Measurements from ENCODE around the gene MEGF8. TPM values are rescaled to one million over a fixed set of nuclear protein-coding genes. Genes with fewer than 3 reads are reported as not detected.

The MEGF8 gene
- total and polyA plus RNA-seq, 2 donors (not counting 3 experiments of a cell fraction or from before 2014, with no cell fraction given), result 20.6 to 39.6 TPM

DNA sequence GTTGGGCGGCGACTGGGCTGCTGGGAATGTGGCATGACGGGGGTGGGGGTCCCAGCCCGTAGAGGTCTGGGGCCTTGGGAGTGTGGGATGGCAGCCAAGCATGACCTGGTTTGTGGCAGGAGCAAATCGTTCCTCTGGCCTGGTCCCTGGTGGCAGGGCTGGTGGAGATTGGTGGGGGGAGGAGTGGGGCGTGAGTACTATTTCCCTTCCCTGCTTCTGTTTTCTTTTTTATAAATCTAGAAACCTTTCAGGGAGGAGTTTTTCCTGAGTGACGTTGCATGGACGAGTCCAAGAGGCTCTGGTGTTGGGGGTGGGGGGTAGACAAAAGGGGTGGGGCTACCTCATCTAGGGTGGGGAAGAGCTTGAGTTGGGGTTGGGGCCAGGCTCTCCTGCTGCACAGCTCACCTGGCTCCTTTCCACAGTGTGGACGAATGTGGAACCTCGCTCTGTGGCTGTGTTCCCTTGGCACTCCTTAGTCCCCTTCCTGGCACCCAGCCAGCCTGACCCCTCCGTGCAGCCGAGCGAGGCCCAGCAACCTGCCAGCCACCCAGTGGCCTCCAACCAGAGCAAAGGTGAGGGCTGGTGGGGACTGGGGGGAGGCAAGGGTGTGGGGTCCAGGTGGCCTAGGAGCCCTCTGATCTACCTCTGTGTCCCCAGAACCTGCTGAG lies 39.0 kb upstream of the MEGF8 start:
- Histone ChIP-seq H3K9ac (replicated peaks; ENCODE audit: extremely low read depth, insufficient read depth, low read length) (peak overlapping the region; percentile 37), H3K4me2 (ENCODE audit: insufficient read depth, low read length) (peak overlapping the region; percentile 74), H2AFZ (ENCODE audit: low read depth, low read length) (no peak overlapping the region), H4K20me1 (replicated peaks; ENCODE audit: control insufficient read depth, extremely low read depth, insufficient read depth, low read length) (no peaks in the 10 kb centered on the region), H3K79me2 (ENCODE audit: control insufficient read depth, insufficient read depth, low read length) (peaks cover 20% of the 10 kb centered on the region), H3K27me3 (ENCODE audit: control insufficient read depth in 2 of 2, insufficient read depth in 2 of 2, low read length in 2 of 2) (no peaks in the 10 kb centered on the region), H3K9me3 (replicated peaks; ENCODE audit: control insufficient read depth, insufficient read depth, low read length) (no peaks in the 10 kb centered on the region), H3K27ac (ENCODE audit: insufficient read depth, low read depth, low read length) (peak overlapping the region; percentile 38), H3K4me1 (ENCODE audit: control insufficient read depth, extremely low read depth, insufficient read depth, low read length) (peaks cover 36% of the 10 kb centered on the region), H3K4me3 (replicated peaks in 1 of 3; ENCODE audit: insufficient read depth in 1 of 3, low read depth in 1 of 3, low read length in 3 of 3) (no peak overlapping the region), H3K9me1 (replicated peaks; ENCODE audit: control insufficient read depth, extremely low read depth, insufficient read depth, low read length) (no peaks in the 10 kb centered on the region), H3K36me3 (ENCODE audit: control insufficient read depth in 2 of 2, extremely low read depth in 1 of 2, insufficient read depth in 2 of 2, low read length in 2 of 2) (peaks cover 14 to 41% of the 10 kb centered on the region in 2 experiments)
- ChIA-PET POLR2A (no interaction called here), CTCF (interaction anchor here (1.3 to 3.0 kb wide), 2 partner anchors 10 to 40 kb away, joined by 3 to 17 read pairs; no protein-coding TSS in a partner anchor)
- intact Hi-C loops (cut with micrococcal nuclease), result loop anchor here (1.0 kb wide), 1 partner anchor 16 kb away; the partner anchor contains the start of genes PAFAH1B3 and PRR19
- BruUV-seq (replicated peaks), result no TSS peak
- FAIRE-seq (no peak), DNase-seq (ENCODE audit: low read depth, low spot score) (peak; percentile 57)
- TF ChIP-seq GATA2 (IDR thresholded peaks at IDR 0.05; ENCODE audit: insufficient read depth, insufficient read length, low read depth, low read length), result no peak
- no peak for TF ChIP-seq MYC (IDR thresholded peaks at IDR 0.05; ENCODE audit: low read depth, low read length)
- no peak for TF ChIP-seq POLR2A (IDR thresholded peaks at IDR 0.05; ENCODE audit: low read depth, low read length)
- TF ChIP-seq, protein P1, sequence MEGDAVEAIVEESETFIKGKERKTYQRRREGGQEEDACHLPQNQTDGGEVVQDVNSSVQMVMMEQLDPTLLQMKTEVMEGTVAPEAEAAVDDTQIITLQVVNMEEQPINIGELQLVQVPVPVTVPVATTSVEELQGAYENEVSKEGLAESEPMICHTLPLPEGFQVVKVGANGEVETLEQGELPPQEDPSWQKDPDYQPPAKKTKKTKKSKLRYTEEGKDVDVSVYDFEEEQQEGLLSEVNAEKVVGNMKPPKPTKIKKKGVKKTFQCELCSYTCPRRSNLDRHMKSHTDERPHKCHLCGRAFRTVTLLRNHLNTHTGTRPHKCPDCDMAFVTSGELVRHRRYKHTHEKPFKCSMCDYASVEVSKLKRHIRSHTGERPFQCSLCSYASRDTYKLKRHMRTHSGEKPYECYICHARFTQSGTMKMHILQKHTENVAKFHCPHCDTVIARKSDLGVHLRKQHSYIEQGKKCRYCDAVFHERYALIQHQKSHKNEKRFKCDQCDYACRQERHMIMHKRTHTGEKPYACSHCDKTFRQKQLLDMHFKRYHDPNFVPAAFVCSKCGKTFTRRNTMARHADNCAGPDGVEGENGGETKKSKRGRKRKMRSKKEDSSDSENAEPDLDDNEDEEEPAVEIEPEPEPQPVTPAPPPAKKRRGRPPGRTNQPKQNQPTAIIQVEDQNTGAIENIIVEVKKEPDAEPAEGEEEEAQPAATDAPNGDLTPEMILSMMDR (IDR thresholded peaks at IDR 0.05; ENCODE audit: extremely low read depth in 1 of 2, insufficient read depth in 1 of 2, low read depth in 1 of 2, low read length in 2 of 2), result no peak
- TF ChIP-seq, protein P2, sequence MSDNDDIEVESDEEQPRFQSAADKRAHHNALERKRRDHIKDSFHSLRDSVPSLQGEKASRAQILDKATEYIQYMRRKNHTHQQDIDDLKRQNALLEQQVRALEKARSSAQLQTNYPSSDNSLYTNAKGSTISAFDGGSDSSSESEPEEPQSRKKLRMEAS (IDR thresholded peaks at IDR 0.05; ENCODE audit: insufficient read depth, insufficient read length), result no peak
- TF ChIP-seq JUN (IDR thresholded peaks at IDR 0.05; ENCODE audit: borderline replicate concordance, insufficient read depth, insufficient read length, low read depth), result no peak
- TF ChIP-seq POLR2AphosphoS5 (IDR thresholded peaks at IDR 0.05; ENCODE audit: insufficient read depth, low read depth, low read length), result no peak
- TF ChIP-seq EZH2 (IDR thresholded peaks at IDR 0.05; ENCODE audit: borderline replicate concordance, low read depth, low read length, severe bottlenecking), result no peak
- TF ChIP-seq FOS (IDR thresholded peaks at IDR 0.05; ENCODE audit: borderline replicate concordance, insufficient read depth, low read length), result no peak
- dilution Hi-C loops (cut with MboI; ENCODE audit: extremely low pct_ligation_motif_present, low sequenced_read_pairs), result no loop called here

Data from endothelial cell of umbilical vein (primary cell).